B cell (primary cell): ENCODE measurements around the gene KNTC1.

Experiments
- EZH2 ChIP-seq: IDR thresholded peaks from 2 replicates; pipeline ENCODE4 v1.6.1; 2012; ENCODE audit warnings: borderline replicate concordance, low read depth, mild to moderate bottlenecking, moderate library complexity, low read length; ENCODE audit not compliant: insufficient read depth, poor library complexity, severe bottlenecking
- TF ChIP-seq, protein P1 (sequence below): fragments of 200-600 bp; IDR thresholded peaks from one replicate; pipeline ENCODE4 v1.8.0; 2022; ENCODE audit warnings: antibody characterized with exemption, mild to moderate bottlenecking

DNA sequence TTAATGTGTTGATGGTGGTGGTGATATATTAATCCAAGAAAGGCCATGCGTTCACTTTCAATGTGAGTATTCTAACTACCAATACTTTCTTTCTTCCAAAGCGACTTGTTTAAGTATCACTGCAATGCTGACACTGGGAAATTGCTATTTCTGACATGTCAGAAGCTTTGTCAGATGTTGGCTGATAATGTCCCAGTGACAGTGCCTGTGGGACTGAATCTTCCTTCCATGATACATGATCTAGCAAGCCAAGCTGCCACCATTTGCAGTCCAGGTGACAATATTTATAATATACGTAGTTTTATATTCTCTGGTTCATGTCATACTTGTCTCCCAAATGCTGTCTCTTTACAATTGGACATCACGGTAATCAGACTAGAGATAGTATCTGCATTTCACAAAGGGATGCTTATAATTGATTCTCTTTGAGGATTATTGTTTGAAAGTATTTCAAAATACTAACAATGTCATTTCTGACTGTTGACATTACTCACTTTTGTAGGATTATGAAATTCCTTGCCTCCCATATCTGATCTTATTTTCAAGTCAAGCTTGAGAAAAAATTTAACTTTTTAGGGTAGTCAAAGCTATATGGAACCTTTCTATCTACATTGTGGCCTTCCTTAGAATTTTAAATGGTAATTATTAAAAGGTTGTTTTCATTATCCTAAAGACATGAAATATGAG lies 57.3 kb downstream of the KNTC1 start:
- TF ChIP-seq, protein P1, sequence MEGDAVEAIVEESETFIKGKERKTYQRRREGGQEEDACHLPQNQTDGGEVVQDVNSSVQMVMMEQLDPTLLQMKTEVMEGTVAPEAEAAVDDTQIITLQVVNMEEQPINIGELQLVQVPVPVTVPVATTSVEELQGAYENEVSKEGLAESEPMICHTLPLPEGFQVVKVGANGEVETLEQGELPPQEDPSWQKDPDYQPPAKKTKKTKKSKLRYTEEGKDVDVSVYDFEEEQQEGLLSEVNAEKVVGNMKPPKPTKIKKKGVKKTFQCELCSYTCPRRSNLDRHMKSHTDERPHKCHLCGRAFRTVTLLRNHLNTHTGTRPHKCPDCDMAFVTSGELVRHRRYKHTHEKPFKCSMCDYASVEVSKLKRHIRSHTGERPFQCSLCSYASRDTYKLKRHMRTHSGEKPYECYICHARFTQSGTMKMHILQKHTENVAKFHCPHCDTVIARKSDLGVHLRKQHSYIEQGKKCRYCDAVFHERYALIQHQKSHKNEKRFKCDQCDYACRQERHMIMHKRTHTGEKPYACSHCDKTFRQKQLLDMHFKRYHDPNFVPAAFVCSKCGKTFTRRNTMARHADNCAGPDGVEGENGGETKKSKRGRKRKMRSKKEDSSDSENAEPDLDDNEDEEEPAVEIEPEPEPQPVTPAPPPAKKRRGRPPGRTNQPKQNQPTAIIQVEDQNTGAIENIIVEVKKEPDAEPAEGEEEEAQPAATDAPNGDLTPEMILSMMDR: no peak
- TF ChIP-seq EZH2: no peak
